Gastrocnemius medialis (tissue), 4 donors: ENCODE measurements around the gene POFUT1.

Source experiments
- CTCF ChIP-seq, 5 experiments: fragments of 450-650 bp in 3 of 5; fragments of 200-600 bp in 2 of 5; sonication (generic) in 2 of 5; IDR thresholded peaks in 4 of 5; conservative IDR thresholded peaks in 1 of 5; 1 replicate in 4 of 5; 2 replicates in 1 of 5; pipeline ENCODE4 v1.5.1; 2016 to 2019; ENCODE audit warnings: antibody characterized with exemption in 5 of 5, mild to moderate bottlenecking in 3 of 5, moderate library complexity in 3 of 5
- POLR2A ChIP-seq, 2 donors: fragments of 450-650 bp; IDR thresholded peaks; one replicate each; pipeline ENCODE4 v1.6.1; 2017; ENCODE audit warnings: antibody characterized with exemption in 2 of 2, mild to moderate bottlenecking in 2 of 2, moderate library complexity in 2 of 2

GRCh38 chr20:32251470-32251869 is 43.8 kb downstream of the POFUT1 start:
- TF ChIP-seq CTCF (IDR thresholded peaks at IDR 0.05 in 4 of 5, conservative IDR thresholded peaks at IDR 0.05 in 1 of 5) = no peak
- TF ChIP-seq POLR2A (IDR thresholded peaks at IDR 0.05) = no peak
